ENCODE measurements around the gene ZNF552.

- TF ChIP-seq POLR2A (IDR thresholded peaks at IDR 0.05) (no peak), POLR2AphosphoS5 (IDR thresholded peaks at IDR 0.05) (no peak), CTCF (IDR thresholded peaks at IDR 0.05) (no peak), EP300 (IDR thresholded peaks at IDR 0.05) (no peak)
Measured at GRCh38 chr19:57807541-57807940, 7.2 kb downstream of the ZNF552 start.

Measured in stomach (tissue), 4 donors.